HEK293 (cell line): ENCODE data around the gene GOLT1A.

Experiments used
- BCL11A ChIP-seq: fragments of 450-650 bp; formaldehyde crosslinking; IDR thresholded peaks from 2 replicates; pipeline ENCODE4 v1.5.1; 2016; ENCODE audit warnings: low read depth, missing biosample characterization, missing genetic modification characterization
- ZFP69B ChIP-seq: fragments of 450-650 bp; formaldehyde crosslinking; IDR thresholded peaks from 2 replicates; pipeline ENCODE4 v1.5.1; 2016; ENCODE audit warnings: missing biosample characterization, missing genetic modification characterization
- ZNF350 ChIP-seq: fragments of 450-650 bp; formaldehyde crosslinking; IDR thresholded peaks from 2 replicates; pipeline ENCODE4 v1.5.0; 2017; ENCODE audit warnings: missing biosample characterization, mild to moderate bottlenecking, missing genetic modification characterization
- ZNF776 ChIP-seq: fragments of 450-650 bp; formaldehyde crosslinking; IDR thresholded peaks from 2 replicates; pipeline ENCODE4 v1.5.0; 2017; ENCODE audit warnings: missing biosample characterization, missing genetic modification characterization, borderline replicate concordance
- TF ChIP-seq, protein P1 (sequence below): fragments of 450-650 bp; formaldehyde crosslinking; IDR thresholded peaks from 2 replicates; pipeline ENCODE4 v1.5.1; 2016; ENCODE audit warnings: missing biosample characterization, missing genetic modification characterization
- TF ChIP-seq, protein P2 (sequence below): fragments of 450-650 bp; formaldehyde crosslinking; IDR thresholded peaks from 2 replicates; pipeline ENCODE4 v1.5.1; 2016; ENCODE audit warnings: missing biosample characterization, missing genetic modification characterization

GRCh38 chr1:204213668-204214662 lies at the start of gene GOLT1A:
- TF ChIP-seq, protein P1, sequence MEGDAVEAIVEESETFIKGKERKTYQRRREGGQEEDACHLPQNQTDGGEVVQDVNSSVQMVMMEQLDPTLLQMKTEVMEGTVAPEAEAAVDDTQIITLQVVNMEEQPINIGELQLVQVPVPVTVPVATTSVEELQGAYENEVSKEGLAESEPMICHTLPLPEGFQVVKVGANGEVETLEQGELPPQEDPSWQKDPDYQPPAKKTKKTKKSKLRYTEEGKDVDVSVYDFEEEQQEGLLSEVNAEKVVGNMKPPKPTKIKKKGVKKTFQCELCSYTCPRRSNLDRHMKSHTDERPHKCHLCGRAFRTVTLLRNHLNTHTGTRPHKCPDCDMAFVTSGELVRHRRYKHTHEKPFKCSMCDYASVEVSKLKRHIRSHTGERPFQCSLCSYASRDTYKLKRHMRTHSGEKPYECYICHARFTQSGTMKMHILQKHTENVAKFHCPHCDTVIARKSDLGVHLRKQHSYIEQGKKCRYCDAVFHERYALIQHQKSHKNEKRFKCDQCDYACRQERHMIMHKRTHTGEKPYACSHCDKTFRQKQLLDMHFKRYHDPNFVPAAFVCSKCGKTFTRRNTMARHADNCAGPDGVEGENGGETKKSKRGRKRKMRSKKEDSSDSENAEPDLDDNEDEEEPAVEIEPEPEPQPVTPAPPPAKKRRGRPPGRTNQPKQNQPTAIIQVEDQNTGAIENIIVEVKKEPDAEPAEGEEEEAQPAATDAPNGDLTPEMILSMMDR (tag by site-specific recombination) = no peak
- TF ChIP-seq BCL11A (tag by site-specific recombination) = no peak
- no peak for TF ChIP-seq ZNF350 (tag by site-specific recombination)
- TF ChIP-seq, protein P2, sequence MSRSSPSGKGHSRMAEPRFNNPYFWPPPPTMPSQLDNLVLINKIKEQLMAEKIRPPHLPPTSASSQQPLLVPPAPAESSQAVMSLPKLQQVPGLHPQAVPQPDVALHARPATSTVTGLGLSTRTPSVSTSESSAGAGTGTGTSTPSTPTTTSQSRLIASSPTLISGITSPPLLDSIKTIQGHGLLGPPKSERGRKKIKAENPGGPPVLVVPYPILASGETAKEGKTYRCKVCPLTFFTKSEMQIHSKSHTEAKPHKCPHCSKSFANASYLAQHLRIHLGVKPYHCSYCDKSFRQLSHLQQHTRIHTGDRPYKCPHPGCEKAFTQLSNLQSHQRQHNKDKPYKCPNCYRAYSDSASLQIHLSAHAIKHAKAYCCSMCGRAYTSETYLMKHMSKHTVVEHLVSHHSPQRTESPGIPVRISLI (tag by site-specific recombination) = no peak
- no peak for TF ChIP-seq ZFP69B
- no peak for TF ChIP-seq ZNF776 (tag by site-specific recombination)
